ENCODE data around the gene SH3PXD2A.
A peak's percentile ranks its signal among the peaks of the same experiment; 100 is the strongest.
"Not testable (repeated sequence)": the region's sequence is repeated elsewhere in the genome, so short reads cannot be mapped to it uniquely, and the experiment has no call there.

GRCh38 chr10:103606097-103606438 is 249.3 kb downstream of the SH3PXD2A start:
- TF ChIP-seq CTCF (IDR thresholded peaks at IDR 0.05): peak in 1 of 5 experiments; percentile 4
- not testable (repeated sequence) for TF ChIP-seq POLR2A (IDR thresholded peaks at IDR 0.05)
